Activated CD4-positive, alpha-beta T cell treated with anti-CD3 and anti-CD28 coated beads, Interleukin-2, amount 50 U/mL, for 16 hours (primary cell): ENCODE measurements around the gene NFE2L1.
A peak's percentile ranks its signal among the peaks of the same experiment; 100 is the strongest.
"Not testable (repeated sequence)": the region's sequence is repeated elsewhere in the genome, so short reads cannot be mapped to it uniquely, and the experiment has no call there.

Experiments
- DNase-seq: peaks from one replicate; pipeline ENCODE4 v3.0.0-alpha.2; 2020

NFE2L1 gene

DNA sequence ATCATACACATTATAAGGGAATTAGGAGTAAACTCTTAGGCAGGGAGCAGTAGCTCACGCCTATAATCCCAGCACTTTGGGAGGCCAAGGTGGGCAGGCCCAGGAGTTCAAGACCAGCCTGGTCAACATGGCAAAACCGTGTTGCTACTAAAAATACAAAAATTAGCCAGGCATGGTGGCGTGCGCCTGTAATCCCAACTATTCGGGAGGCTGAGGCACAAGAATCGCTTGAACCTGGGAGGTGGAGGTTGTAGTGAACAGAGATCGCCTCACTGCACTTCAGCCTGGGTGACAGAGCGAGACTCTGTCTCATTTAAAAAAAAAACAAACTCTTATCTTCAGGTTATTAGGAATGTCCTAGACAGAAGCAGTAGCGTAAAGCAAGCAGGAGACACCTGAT is 24.7 kb downstream of the NFE2L1 start:
- DNase-seq, result not testable (repeated sequence)

DNA sequence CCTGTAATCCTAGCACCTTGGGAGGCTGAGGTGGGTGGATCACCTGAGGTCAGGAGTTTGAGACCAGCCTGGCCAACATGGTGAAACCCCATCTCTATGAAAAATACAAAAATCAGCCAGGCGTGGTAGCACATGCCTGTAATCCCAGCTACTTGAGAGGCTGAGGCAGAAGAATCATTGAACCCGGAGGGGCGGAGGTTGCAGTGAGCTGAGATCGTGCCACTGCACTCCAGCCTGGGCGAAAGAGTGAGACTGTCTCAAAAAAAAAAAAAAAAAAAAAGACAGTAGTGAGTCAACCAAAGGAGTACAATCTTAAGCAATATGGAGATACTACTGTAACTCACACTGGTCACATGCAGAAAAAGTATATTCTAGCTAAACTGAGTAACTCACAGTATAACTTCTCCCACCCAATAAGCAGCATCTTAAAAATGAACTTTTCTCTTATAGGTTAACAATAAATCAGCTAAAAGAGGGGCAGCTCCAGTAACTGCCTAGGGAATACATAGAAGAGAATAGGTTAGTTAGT is 25.5 kb downstream of the NFE2L1 start:
- DNase-seq, result not testable (repeated sequence)

DNA sequence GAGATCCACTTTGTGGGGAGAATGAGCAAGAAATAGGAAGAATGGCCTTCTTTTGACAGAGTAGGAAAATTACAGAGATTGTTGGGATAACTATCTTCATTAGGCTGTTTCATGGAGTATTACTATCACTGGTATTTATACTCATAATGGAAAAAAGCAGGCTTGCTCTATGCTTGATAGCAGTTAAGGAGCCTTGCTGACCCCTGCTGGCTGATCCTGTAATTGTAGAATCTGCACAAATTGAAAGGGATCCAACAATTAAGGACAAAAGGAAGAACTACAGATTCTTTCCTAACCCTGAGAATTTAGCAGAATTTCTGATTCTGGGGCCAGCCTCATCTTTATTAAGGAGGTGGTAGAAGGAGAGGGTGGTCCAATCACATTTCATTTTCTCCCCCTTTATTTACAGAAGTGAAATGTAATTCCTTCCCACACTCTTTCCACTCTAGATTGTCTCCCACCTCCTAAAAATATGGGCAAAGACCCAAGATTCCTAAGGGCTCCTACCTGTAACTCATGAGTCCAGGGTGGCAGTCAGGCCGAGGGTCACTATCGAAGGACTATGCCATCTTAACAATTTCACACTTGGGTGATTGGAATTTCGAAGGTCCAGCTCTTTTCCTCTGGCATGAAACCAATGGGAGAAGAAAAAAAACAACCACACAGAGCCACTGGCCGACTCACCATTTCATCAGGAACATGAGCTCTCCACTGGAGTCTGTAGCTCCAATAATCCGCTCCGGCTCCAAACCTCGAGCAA is 26.3 kb downstream of the NFE2L1 start:
- DNase-seq, result peak; percentile 72

DNA sequence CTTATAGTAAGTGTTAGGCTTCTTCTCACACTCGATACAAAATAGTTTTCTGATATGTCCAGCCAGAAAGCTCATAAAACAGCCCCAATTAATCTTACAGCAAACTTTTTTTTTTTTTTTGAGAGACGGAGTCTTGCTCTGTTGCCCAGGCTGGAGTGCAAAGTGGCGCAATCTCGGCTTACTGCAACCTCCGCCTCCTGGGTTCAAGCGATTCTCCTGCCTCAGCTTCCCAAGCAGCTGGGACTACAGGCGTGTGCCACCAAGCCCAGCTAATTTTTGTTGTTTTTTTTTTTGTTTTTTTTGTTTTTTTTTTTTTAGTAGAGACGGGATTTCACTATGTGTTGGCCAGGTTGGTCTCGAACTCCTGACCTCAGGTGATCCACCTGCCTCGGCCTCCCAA is 29.0 kb downstream of the NFE2L1 start:
- DNase-seq, result not testable (repeated sequence)

DNA sequence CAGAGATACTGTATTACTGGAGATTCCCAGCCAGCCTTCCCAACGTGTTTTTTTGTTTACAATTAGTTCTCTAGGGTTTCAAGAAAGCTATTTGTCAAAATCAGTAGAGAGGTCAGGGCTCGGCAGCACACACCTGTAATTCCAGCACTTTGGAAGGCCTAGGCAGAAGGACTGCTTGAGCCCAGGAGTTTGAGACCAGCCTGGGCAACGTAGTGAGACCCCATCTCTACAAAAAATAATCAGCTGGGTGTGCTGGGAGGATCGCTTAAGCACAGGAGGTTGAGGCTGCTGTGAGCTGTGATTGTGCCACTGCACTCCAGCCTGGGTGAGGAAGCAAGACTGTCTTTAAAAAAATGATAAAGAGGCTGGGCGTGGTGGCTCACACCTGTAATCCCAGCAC is 33.7 kb downstream of the NFE2L1 start:
- DNase-seq, result no peak

DNA sequence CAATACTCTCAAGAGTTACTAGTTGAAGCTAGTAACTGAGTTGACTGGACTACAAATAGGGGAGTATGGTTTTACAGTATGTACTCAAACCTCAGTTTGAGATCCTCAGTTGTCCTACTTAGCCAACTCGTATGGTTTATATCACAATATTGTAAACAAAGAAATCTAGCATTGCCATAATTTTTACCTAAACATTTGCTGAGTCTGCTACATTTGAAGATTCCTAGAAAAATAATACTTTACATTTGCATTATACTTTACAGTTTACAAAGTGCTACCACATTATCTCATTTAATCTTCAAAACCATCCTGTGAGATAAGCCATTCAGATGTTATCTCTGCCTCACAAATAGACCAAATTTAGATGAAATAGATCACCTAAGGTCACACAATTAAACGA is 36.8 kb downstream of the NFE2L1 start:
- DNase-seq, result no peak

DNA sequence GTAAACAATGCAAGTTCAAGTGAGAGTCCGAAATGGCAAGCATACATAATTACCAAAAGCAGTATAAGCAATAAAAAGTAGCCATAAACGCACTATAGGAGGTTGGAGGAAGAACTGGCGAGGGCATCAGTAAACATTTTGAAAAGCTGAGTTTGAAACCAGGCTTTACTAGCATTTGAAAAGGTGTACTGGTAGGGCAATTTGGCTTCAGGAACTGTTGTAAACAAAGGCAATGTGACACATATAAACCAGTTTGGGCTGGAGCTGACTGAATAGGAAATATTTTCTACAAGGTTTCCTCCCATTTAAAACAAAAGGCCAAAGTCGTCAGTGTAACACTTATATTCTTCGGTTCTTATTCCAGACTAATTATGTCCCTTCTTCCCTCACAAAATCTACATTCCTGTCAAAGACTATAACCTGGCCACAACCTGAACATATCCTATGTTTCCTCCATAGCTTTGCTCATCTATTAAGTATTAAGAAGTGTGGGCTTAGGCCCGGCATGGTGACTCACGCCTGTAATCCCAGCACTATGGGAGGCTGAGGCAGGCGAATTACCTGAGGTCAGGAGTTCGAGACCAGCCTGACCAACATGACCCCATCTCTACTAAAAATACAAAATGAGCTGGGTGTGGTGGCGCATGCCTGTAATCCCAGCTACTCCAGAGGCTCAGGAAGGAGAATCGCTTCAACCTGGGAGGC is 45.3 kb downstream of the NFE2L1 start:
- no peak for DNase-seq

DNA sequence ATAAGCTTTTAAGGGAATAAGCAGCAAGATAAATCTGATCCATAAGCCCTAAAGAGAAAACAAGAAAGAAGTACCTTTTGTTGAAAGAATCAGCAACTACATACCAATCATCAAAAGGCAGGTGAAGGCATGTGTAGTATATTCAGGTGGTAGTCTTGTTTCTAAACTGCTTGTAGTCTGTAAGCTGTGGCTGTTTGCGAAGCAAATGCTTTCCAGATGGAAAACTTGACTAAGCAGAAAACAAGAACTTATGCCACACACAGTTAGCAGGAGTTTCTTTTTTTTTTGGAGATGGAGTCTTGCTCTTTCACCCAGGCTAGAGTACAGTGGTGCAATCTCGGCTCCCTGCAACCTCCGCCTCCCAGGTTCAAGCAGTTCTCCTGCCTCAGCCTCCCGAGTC is 47.5 kb downstream of the NFE2L1 start:
- DNase-seq, result no peak

DNA sequence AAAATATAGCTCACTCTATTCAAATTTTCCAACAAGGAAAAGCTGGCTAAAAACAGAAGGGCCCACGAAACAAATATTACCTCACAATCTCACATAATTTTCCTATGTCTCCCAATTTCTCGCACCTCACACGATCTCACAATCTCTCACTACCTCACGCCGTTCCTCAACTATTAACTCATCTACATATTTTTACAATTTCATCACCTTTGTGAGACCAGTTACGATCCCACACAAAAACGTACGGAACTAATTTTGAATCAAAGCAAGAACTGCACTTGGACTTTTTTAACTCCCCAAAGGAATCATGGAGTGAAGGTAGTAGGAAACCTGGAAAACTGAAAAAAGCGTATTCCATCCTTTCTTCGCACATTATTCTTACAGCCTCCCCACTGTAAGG is 52.0 kb downstream of the NFE2L1 start:
- DNase-seq, result no peak

DNA sequence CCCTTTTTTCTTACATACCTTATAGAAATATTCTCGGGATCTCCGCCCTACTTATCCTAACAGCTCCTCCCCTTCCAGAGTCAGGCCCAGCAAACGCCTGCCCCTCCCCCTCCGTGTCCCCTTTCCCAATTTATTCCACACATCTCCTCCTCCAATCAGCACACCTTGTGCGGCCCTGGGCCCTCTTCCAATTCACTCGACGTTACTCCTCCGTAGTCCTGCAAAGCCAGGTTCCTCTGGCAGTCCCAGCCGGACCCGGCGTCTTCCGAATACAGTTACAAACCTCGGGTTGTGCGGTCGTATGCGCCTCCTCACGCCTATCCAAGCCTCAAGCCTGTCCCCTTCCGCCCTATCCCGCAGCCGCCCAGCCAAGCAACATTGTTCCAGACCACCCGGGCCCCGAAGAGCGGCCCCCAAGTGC is 52.4 kb downstream of the NFE2L1 start:
- no peak for DNase-seq

DNA sequence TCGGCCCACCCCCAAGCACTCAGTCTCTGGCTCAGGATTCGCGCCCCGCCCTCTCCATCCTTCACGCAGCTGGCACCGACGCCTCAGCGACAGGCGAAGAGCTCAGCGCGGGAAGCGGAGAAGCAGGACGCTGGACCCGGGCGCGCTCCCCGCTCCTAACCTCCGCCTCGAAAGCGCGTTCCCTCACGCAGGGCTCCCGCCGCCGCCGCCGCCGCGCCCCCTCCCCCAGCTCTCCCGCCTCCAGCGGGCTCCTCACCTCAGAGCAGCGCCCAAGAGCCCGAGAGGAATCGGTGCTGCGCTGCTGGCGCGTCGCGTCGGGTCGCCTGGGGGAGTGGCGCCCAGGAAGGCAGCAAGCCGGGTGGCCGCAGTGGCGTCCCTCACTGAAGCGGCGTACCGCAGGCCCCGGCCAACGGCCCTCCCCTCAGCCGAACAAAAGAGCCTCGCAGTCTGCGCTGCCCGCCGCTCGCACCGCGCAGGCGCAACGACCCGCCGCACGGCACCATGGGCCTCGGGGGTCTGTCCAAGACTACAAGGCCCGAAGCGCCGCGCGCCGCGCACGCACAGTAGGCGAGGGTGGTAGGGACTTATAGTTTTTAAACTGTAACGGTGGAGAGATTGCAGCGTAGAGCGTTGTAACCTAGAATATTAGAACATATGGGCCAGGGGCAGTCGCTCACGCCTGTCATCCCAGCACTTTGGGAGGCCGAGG is 53.0 kb downstream of the NFE2L1 start, which contains the start of gene CBX1:
Gene CBX1, minus strand, starts transcription at position 467 of the 709 bp plus-strand sequence. CDS start 24,474 bp downstream, outside the sequence.
- peak; percentile 96 for DNase-seq

DNA sequence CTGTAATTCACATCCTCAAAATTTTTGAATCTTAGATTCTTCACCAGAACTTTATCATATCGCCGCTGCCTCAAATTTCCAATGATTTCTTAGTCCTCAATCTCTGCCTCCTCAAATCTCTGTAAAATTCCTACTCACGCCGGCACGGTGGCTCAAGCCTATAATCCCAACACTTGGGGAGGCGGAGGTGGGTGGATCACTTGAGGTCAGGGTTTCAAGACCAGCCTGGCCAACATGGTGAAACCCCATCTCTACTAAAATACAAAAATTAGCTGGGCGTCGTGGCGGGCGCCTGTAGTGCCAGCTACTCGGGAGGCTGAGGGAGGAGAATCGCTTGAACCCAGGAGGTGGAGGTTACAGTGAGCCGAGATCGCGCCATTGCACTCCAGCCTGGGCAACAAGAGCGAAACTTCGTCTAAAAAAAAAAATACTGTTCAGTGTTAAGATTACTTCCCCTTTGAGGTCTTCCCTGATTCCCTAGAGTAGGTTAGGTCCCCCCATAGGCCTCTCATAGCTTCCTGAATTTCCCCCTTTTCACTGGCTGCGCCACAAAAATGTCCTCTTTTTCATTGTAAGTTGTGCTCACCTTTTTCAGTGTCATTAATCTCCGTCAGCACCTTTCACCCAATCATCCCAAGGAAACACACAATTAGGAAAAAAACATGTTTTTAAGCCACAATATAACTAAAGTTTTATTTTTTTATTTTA is 54.0 kb downstream of the NFE2L1 start:
- DNase-seq, result no peak

DNA sequence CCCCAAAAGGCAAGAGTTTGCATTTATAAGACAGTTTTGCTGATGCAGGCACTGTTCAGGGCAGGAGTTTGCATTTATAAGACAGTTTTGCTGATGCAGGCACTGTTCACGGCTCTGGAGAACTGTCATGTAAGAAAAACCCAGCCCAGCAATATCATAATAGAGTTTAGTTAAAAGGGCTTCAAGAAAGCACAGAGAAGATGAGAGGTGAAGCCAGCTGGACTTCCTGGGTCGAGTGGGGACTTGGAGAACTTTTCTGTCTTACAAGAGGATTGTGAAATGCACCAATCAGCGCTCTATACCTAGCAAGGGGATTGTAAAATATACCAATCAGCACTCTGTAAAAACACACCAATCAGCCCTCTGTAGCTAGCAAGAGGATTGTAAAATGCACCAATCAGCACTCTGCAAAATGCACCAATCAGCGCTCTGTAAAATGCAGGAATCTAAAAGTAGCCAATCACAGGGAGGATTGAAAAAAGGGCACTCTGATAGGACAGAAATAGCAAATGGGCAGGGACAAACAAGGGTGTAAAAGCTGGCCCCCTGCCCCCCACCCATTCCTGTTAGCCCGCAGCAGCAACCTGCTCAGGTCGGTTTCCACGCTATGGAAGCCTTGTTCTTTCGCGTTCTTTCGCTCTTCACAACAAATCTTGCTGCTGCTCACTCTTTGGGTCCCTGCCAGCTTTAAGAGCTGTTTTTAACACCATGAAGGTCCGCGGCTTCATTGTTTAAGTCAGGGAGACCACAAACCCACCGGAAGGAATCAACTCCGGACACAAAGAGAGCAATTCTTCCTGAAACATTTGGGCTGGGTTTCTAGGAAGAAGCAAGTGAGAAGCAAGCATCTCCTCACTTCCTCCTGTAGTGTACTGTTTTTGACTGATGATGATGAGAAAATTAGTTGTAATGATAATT is 54.9 kb downstream of the NFE2L1 start:
- DNase-seq, result peak; percentile 38

DNA sequence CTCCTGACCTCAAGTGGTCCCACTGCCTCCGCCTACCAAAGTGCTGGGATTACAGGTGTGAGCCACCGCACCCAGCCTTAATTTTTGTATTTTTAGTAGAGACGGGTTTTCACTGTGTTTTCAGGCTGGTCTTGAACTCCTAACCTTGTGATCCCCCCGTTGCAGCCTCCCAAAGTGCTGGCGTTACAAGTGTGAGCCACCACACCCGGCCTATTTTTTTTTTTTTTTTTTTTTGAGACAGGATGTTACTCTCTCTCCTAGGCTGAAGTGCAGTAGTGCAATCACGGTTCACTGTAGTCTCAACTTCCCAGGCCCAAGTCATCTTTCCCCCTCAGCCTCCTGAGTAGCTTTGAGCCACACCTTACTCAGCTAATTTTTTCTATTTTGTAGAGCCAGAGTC is 56.3 kb downstream of the NFE2L1 start:
- DNase-seq, result no peak

DNA sequence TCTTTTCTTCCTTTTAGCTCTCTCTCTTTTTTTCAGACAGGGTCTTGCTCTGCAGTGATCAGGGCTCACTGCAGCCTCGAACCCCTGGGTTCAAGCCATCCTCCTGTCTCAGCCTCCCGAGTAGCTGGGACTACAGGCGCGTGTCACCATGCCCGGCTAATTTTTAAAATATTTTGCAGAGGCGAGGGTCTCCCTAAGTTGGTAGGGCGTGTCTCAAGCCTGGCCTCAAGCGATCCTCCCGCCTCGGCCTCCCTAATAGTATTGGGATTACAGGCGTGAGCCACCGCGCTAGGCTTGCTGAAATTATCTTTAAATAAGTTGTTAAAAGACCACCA is 58.6 kb downstream of the NFE2L1 start:
- no peak for DNase-seq

DNA sequence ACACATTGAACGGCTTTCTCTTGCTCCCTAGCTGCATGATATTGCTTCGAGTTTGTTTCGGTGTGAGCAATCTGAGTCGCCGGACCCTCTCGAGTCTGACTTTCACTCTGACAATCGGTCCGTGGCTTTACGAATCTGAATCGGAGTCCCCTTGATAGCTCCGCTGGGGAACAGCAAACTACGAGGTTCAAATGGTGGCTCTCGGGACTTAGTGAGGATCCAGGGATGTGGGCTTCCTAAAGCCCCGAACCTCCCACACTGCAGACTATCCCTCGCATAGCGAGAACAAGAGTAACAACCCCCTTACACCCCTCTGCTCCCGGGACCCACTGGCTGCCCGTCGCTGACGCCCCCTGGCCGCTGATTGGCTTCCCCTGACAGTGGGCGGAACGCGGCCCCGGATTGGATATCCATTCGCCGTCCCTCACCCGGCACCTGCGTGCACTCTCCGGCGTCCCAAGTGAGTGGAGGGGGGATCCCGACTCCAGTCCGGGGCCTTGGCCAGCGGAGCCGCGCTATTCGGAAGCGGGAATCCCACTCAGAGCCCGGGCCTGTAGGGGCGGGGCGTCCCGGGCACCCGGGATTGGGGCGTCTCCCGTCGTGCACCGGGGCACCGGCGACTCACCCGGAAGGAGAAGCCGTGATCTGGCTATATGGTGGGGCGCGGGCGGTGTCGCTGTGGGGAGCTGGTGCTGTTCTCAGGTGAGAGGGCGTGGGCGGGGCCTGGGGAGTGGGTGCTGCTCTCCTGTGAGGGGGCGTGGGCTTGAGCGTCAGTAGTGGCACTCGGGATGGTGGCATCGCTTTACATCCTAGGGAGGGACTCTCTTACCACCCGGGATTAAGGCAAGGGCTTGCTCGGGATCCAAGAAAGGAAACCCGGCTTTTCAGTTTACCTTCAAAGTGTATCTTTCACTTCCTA is 59.2 kb downstream of the NFE2L1 start, which contains the start of gene SNX11:
Gene SNX11, plus strand, starts transcription at position 630 of the 919 bp plus-strand sequence. CDS start 4,278 bp downstream, outside the sequence.
- peak; percentile 92 for DNase-seq

DNA sequence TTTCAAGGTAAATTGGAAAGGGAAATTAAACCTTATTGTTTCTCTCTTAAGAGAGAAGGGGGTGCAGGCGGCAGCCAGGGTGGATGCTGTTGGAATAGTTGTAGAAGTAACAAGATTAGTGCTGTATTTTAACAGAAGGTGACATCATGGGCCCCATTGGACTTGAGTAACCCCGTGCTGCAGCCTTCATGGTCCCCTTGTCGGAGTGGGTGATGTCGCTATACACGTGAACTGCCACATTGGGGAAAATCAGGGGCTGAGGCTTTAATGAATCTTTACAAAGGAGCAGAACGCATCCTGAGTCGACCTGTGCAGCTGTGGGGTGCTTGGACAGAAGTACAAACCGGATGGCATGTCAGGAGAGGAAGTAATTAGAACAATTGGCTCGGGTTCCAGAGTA is 62.6 kb downstream of the NFE2L1 start:
- no peak for DNase-seq
